A549 (cell line): ENCODE measurements around the gene BZW2. TPM values are rescaled to one million over a fixed set of nuclear protein-coding genes. Genes with fewer than 3 reads are reported as not detected.
A peak's percentile ranks its signal among the peaks of the same experiment; 100 is the strongest.
"Not testable (repeated sequence)": the region's sequence is repeated elsewhere in the genome, so short reads cannot be mapped to it uniquely, and the experiment has no call there.

ENCODE experiments used
- ATAC-seq, 2 experiments: fragments of 200-7000 bp in 1 of 2; fragments of >200 bp in 1 of 2; cut with Nextera tagmentation in 1 of 2; cut with Tn5 transposase in 1 of 2; 3 replicates each; pipeline versions ENCODE4 v1.8.0 to v1.9.1; 2018 to 2020; ENCODE audit warnings: mild to moderate bottlenecking in 1 of 2, moderate library complexity in 1 of 2
- CTCF ChIA-PET: fragments of 300-600 bp; sonication (Branson Sonifier 250); formaldehyde crosslinking; extraction: SDS; loops from one replicate; lab custom pipeline; 2021; ENCODE audit warnings: antibody characterized with exemption, inconsistent platforms; lab: Yijun Ruan, JAX
- POLR2A ChIA-PET: fragments of 350-600 bp; formaldehyde crosslinking; extraction: SDS; loops from one replicate; lab custom pipeline; 2021; ENCODE audit warnings: antibody characterized with exemption, inconsistent platforms; lab: Yijun Ruan, JAX
- DNase-seq, 2 experiments: peaks; one replicate each; pipeline versions ENCODE4 v3.0.0 to v3.0.0-alpha.2; 2011 to 2016; ENCODE audit warnings: low read depth in 1 of 2, low spot score in 1 of 2
- FAIRE-seq: peaks from 2 replicates; lab custom pipeline; 2011; peaks lifted over from hg19 to GRCh38; lab: Jason Lieb, UNC
- H3K27ac ChIP-seq, 2 experiments: fragments of >200 bp; sonication (Bioruptor Twin); formaldehyde crosslinking; 3 replicates each; pipeline ENCODE4 v1.5.1; 2016 to 2017
- H3K4me1 ChIP-seq: fragments of >200 bp; sonication (Bioruptor Twin); formaldehyde crosslinking; 3 replicates; pipeline ENCODE4 v1.6.1; 2016
- H3K4me2 ChIP-seq: fragments of >200 bp; sonication (Bioruptor Twin); formaldehyde crosslinking; 3 replicates; pipeline ENCODE4 v1.6.1; 2016
- H3K4me3 ChIP-seq: fragments of >200 bp; sonication (Bioruptor Twin); formaldehyde crosslinking; 3 replicates; pipeline ENCODE4 v1.5.1; 2016
- H3K9me3 ChIP-seq: fragments of >200 bp; sonication (Bioruptor Twin); formaldehyde crosslinking; 3 replicates; pipeline ENCODE4 v1.6.1; 2016
- BCL3 ChIP-seq: fragments of >200 bp; sonication (Bioruptor Twin); formaldehyde crosslinking; IDR thresholded peaks from 3 replicates; pipeline ENCODE4 v1.6.1; 2016
- CBX8 ChIP-seq: fragments of 200-600 bp; sonication (generic); IDR thresholded peaks from 2 replicates; pipeline ENCODE4 v1.6.1; 2016
- CEBPB ChIP-seq, 2 experiments: fragments of >200 bp in 1 of 2; sonication (Bioruptor Twin) in 1 of 2; formaldehyde crosslinking in 1 of 2; IDR thresholded peaks; 2 replicates each; pipeline ENCODE4 v1.6.1; 2012 to 2016
- EP300 ChIP-seq, 2 experiments: fragments of >200 bp; sonication (Bioruptor Twin); formaldehyde crosslinking; IDR thresholded peaks; 2 replicates in 1 of 2; 3 replicates in 1 of 2; pipeline ENCODE4 v1.6.1; 2016 to 2017
- FOSB ChIP-seq: fragments of 250-450 bp; sonication (Bioruptor Pico); IDR thresholded peaks from 2 replicates; pipeline ENCODE4 v1.5.0; 2020; ENCODE audit warnings: mild to moderate bottlenecking, moderate library complexity
- FOSL2 ChIP-seq, 2 experiments: fragments of 450-650 bp in 1 of 2; fragments of >200 bp in 1 of 2; sonication (Bioruptor Twin) in 1 of 2; formaldehyde crosslinking; IDR thresholded peaks; 2 replicates each; pipeline versions ENCODE4 v1.5.0 to v1.6.1; 2016 to 2020; ENCODE audit warnings: mild to moderate bottlenecking in 1 of 2, moderate library complexity in 1 of 2
- GATA3 ChIP-seq: IDR thresholded peaks from 2 replicates; pipeline ENCODE4 v1.6.1; 2012; ENCODE audit warnings: borderline replicate concordance
- HDAC2 ChIP-seq: fragments of 200-600 bp; sonication (generic); IDR thresholded peaks from 2 replicates; pipeline ENCODE4 v1.6.1; 2016
- HMGXB4 ChIP-seq: fragments of 250-450 bp; sonication (Bioruptor Pico); IDR thresholded peaks from 2 replicates; pipeline ENCODE4 v1.5.0; 2021; ENCODE audit warnings: mild to moderate bottlenecking, moderate library complexity, borderline replicate concordance
- HOXA7 ChIP-seq: fragments of 250-450 bp; sonication (Bioruptor Pico); IDR thresholded peaks from 2 replicates; pipeline ENCODE4 v1.5.0; 2020; ENCODE audit warnings: mild to moderate bottlenecking, moderate library complexity
- HOXB13 ChIP-seq: fragments of 250-450 bp; sonication (Bioruptor Pico); IDR thresholded peaks from 2 replicates; pipeline ENCODE4 v1.5.0; 2020; ENCODE audit warnings: low read depth, mild to moderate bottlenecking, moderate library complexity
- JUN ChIP-seq, 2 experiments: fragments of >200 bp; sonication (Bioruptor Twin); formaldehyde crosslinking; IDR thresholded peaks; 2 replicates in 1 of 2; 3 replicates in 1 of 2; pipeline ENCODE4 v1.6.1; 2016 to 2017
- JUNB ChIP-seq: fragments of >200 bp; sonication (Bioruptor Twin); formaldehyde crosslinking; IDR thresholded peaks from 2 replicates; pipeline ENCODE4 v1.6.1; 2016
- KDM1A ChIP-seq: fragments of 200-600 bp; sonication (generic); IDR thresholded peaks from 2 replicates; pipeline ENCODE4 v1.6.1; 2016; ENCODE audit warnings: low read depth, mild to moderate bottlenecking
- MAFK ChIP-seq: fragments of 450-650 bp; IDR thresholded peaks from 2 replicates; pipeline ENCODE4 v1.6.1; 2014; ENCODE audit not compliant: partially characterized antibody
- MAZ ChIP-seq: fragments of 150-350 bp; IDR thresholded peaks from 2 replicates; pipeline ENCODE4 v1.6.1; 2014; ENCODE audit warnings: antibody characterized with exemption, low read depth, low read length, borderline replicate concordance
- MYC ChIP-seq: IDR thresholded peaks from 2 replicates; pipeline ENCODE4 v1.6.1; 2012; ENCODE audit warnings: mild to moderate bottlenecking, inconsistent platforms, low read length, improper control_type of control experiment, borderline replicate concordance
- NFE2L2 ChIP-seq: fragments of 150-350 bp; conservative IDR thresholded peaks from 2 replicates; pipeline ENCODE4 v1.6.1; 2014; ENCODE audit warnings: low read length
- POLR2A ChIP-seq: IDR thresholded peaks from 2 replicates; pipeline ENCODE4 v1.6.1; 2012; ENCODE audit warnings: mild to moderate bottlenecking, low read length
- POLR2AphosphoS2 ChIP-seq: conservative IDR thresholded peaks from 2 replicates; pipeline ENCODE4 v1.6.1; 2012; ENCODE audit warnings: low read length, improper control_type of control experiment, inconsistent platforms
- RCOR1 ChIP-seq: fragments of 150-350 bp; IDR thresholded peaks from 2 replicates; pipeline ENCODE4 v1.6.1; 2014; ENCODE audit warnings: antibody characterized with exemption, low read length, low read depth
- RNF2 ChIP-seq: fragments of 200-600 bp; sonication (generic); IDR thresholded peaks from 2 replicates; pipeline ENCODE4 v1.6.1; 2016; ENCODE audit warnings: low read depth, mild to moderate bottlenecking, antibody characterized with exemption, moderate library complexity, borderline replicate concordance
- SMC3 ChIP-seq: fragments of >200 bp; sonication (Bioruptor Twin); formaldehyde crosslinking; IDR thresholded peaks from 3 replicates; pipeline ENCODE4 v1.6.1; 2018; ENCODE audit warnings: inconsistent platforms
- TP53 ChIP-seq: fragments of 250-450 bp; sonication (Bioruptor Pico); IDR thresholded peaks from 2 replicates; pipeline ENCODE4 v1.5.0; 2021; ENCODE audit warnings: mild to moderate bottlenecking, moderate library complexity
- USF2 ChIP-seq: fragments of 450-650 bp; IDR thresholded peaks from 2 replicates; pipeline ENCODE4 v1.6.1; 2014; ENCODE audit warnings: antibody characterized with exemption
- ZNF302 ChIP-seq: fragments of 250-450 bp; sonication (Bioruptor Pico); IDR thresholded peaks from 2 replicates; pipeline ENCODE4 v1.9.0; 2021; ENCODE audit warnings: inconsistent platforms, mild to moderate bottlenecking, moderate library complexity
- WGBS: methylation state at CpG from one replicate; pipeline ENCODE4 v1.1.6; 2017; ENCODE audit errors: missing lambda C conversion rate; 5-methylcytosine and 5-hydroxymethylcytosine counted together
- polyA plus RNA-seq, 4 experiments: library from polyadenylated mRNA; depleted of rRNA in 3 of 4; stranded (reverse); fragments of >200 nt; fragmentation: RNase III in 1 of 4; extraction: RNeasy Plus Mini Kit Qiagen cat#74134 plus additional on column Dnase treatment in 1 of 4; gene quantifications; 2 replicates in 3 of 4; 3 replicates in 1 of 4; pipeline ENCODE4 v1.2.3, GENCODE V29; 2011 to 2017
- TF ChIP-seq, protein P1 (sequence below): IDR thresholded peaks from 2 replicates; pipeline ENCODE4 v1.6.1; 2012

Gene BZW2
- polyA plus RNA-seq, 2 of the 4 experiments (the other 2 are of a cell fraction), result 72.4 to 101 TPM

- CTCF ChIA-PET, result no interaction called here
- FAIRE-seq, result no peak
- 82% methylated on average over 4 of the region's 4 CpGs for WGBS
- peak overlapping the region; percentile 48 for H3K4me2 ChIP-seq
- peak; percentile 33 to 77 for DNase-seq
- H3K9me3 ChIP-seq, result no peaks in the 10 kb centered on the region
- no peak overlapping the region for H3K4me3 ChIP-seq
- peak overlapping the region; percentile 28 to 61; a peak in 4 of 6 replicates for H3K27ac ChIP-seq
- TF ChIP-seq HMGXB4 (CRISPR knock-in tag) (no peak), CEBPB (IDR thresholded peaks at IDR 0.05) (peak in 1 of 2 experiments; percentile 14; a peak in 1 of 4 replicates), MYC (no peak), GATA3 (0 out of 2 replicates have a peak, but pooled peaks have one; percentile 21)
- peaks cover 61% of the 10 kb centered on the region for H3K4me1 ChIP-seq
- POLR2A ChIA-PET, result interaction anchor here (1.1 to 1.3 kb wide), 2 partner anchors 10 to 12 kb away, joined by 4 to 6 read pairs; partner anchors contain the start of genes ANKMY2 and BZW2
- peak; percentile 72 to 87 for ATAC-seq
These were observed 11.8 kb downstream of the BZW2 start for GRCh38 chr7:16657656-16658279.

DNA sequence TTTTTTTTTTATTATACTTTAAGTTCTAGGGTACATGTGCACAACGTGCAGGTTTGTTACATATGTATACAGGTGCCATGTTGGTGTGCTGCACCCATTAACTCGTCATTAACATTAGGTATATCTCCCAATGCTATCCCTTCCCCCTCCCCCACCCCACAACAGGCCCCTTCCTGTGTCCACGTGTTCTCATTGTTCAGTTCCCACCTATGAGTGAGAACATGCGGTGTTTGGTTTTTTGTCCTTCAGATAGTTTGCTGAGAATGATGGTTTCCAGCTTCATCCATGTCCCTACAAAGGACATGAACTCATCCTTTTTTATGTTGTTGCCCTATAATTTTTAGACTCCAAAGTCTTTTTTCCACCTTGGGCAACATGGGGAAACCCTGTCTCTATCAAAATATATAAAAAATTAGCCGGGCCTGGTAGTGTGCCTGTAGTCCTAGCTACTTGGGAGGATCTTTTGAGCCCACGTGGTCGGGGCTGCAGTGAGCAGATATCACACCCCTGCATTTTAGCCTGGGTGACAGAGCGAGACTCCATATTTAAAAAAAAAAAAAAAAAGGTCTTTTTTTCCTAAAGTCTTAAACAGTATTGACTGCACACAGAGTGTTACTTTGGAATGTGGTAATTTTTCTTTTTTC is 14.0 kb downstream of the BZW2 start:
- FAIRE-seq, H3K9me3 ChIP-seq, H3K4me3 ChIP-seq, H3K27ac ChIP-seq, ATAC-seq, DNase-seq, POLR2A ChIA-PET: not testable (repeated sequence)
- Histone ChIP-seq H3K4me2 (peak overlapping the region; percentile 50; the same call in 2 of the 3 replicates), H3K4me1 (peaks cover 58% of the 10 kb centered on the region)
- CTCF ChIA-PET, result interaction anchor here (0.5 to 1.2 kb wide), 3 partner anchors 9 to 140 kb away, joined by 3 to 5 read pairs (median 3); no protein-coding TSS in a partner anchor
- 83% methylated on average over 8 of the region's 8 CpGs for WGBS

DNA sequence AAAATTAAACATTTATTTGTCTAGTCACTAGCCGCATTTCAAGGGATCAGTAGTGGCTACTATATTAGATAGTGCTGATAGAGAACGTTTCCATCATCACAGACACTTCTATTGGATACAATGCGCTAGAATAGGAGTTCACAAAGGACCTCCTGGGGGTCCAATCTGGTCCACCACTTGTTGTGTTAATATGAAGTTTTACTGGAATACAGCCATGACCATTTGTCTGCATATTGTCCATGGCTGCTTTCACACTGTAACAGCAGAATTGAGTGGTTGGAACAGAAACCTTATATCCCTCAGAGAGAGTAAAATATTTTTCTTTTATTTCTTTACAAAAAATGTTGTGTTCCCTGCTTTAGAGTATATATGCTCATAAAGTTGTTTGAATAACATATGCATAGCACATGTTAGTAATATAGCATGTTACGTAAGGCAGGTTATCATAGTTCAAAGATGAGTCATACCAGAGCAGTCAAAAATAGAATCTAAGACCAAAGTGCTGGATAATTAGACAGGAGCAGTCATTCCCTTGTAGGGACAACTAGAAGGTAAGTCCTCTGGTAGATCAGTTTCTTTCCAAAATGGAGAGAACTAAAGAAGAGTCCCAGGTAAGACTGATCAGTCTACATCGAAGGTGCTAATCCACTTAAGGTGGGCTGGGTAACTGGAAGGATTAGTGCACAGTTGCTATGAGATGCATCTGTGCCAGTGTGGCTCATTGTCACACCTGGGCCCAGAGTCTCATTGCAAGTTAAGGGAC is 14.9 kb downstream of the BZW2 start:
- Histone ChIP-seq H3K27ac (peak overlapping the region in 1 of 2 experiments; percentile 64; a peak in 2 of 6 replicates), H3K4me2 (peak overlapping the region; percentile 50), H3K4me3 (no peak overlapping the region), H3K9me3 (no peaks in the 10 kb centered on the region), H3K4me1 (peaks cover 49% of the 10 kb centered on the region)
- peak in 1 of 2 experiments; percentile 45 for DNase-seq
- no peak for TF ChIP-seq HOXB13 (CRISPR knock-in tag)
- TF ChIP-seq JUNB, result peak; percentile 53
- TF ChIP-seq MAFK, result no peak
- TF ChIP-seq, protein P1, sequence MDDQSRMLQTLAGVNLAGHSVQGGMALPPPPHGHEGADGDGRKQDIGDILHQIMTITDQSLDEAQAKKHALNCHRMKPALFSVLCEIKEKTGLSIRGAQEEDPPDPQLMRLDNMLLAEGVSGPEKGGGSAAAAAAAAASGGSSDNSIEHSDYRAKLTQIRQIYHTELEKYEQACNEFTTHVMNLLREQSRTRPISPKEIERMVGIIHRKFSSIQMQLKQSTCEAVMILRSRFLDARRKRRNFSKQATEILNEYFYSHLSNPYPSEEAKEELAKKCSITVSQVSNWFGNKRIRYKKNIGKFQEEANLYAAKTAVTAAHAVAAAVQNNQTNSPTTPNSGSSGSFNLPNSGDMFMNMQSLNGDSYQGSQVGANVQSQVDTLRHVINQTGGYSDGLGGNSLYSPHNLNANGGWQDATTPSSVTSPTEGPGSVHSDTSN, result no peak
- TF ChIP-seq CEBPB (IDR thresholded peaks at IDR 0.05), result peak; percentile 25 to 79; a peak in 2 of 4 replicates
- TF ChIP-seq NFE2L2, result no peak
- no peak for TF ChIP-seq HOXA7 (CRISPR knock-in tag)
- TF ChIP-seq SMC3, result no peak
- no peak for TF ChIP-seq KDM1A
- no peak for TF ChIP-seq BCL3
- no peak for TF ChIP-seq ZNF302
- no peak for TF ChIP-seq EP300 (IDR thresholded peaks at IDR 0.05)
- TF ChIP-seq GATA3, result no peak
- no peak for TF ChIP-seq MAZ
- TF ChIP-seq RNF2, result no peak
- TF ChIP-seq POLR2AphosphoS2, result no peak
- TF ChIP-seq FOSL2 (IDR thresholded peaks at IDR 0.05), result peak; percentile 38; the same call in 1 of the 2 replicates
- peak; percentile 95 for TF ChIP-seq FOSL2 (CRISPR knock-in tag; IDR thresholded peaks at IDR 0.05)
- TF ChIP-seq RCOR1, result no peak
- TF ChIP-seq CBX8, result no peak
- TF ChIP-seq JUN (IDR thresholded peaks at IDR 0.05), result no peak
- no peak for TF ChIP-seq USF2
- no peak for TF ChIP-seq POLR2A
- no peak for TF ChIP-seq FOSB (CRISPR knock-in tag)
- no peak for TF ChIP-seq HDAC2
- no peak for TF ChIP-seq TP53 (CRISPR knock-in tag)
- WGBS, result 60% methylated on average over 5 of the region's 5 CpGs
- peak; percentile 60 to 70; a peak in 5 of 6 replicates for ATAC-seq
- FAIRE-seq, result peak; percentile 77
- ChIA-PET CTCF (interaction anchor here (0.6 to 1.2 kb wide), 2 partner anchors 10 to 139 kb away, joined by 3 to 5 read pairs; no protein-coding TSS in a partner anchor), POLR2A (no interaction called here)
